ENCODE data around the gene GRM4.

- TF ChIP-seq KAT8 (IDR thresholded peaks at IDR 0.05; ENCODE audit: low read depth) (no peak), ZFP36 (IDR thresholded peaks at IDR 0.05; ENCODE audit: low read depth, low read length, partially characterized antibody) (no peak), E2F5 (CRISPR knock-in tag; IDR thresholded peaks at IDR 0.05) (no peak), PCBP2 (IDR thresholded peaks at IDR 0.05; ENCODE audit: low read depth, low read length, poor library complexity, severe bottlenecking) (no peak), CTCF (IDR thresholded peaks at IDR 0.05 in 2 of 3, conservative IDR thresholded peaks at IDR 0.05 in 1 of 3; ENCODE audit: insufficient read depth in 2 of 3, low read depth in 1 of 3, low read length in 3 of 3) (no peak), SMC3 (conservative IDR thresholded peaks at IDR 0.05; ENCODE audit: insufficient read depth, low read depth, low read length) (no peak), DLX4 (CRISPR knock-in tag; IDR thresholded peaks at IDR 0.05) (no peak), POLR2A (conservative IDR thresholded peaks at IDR 0.05) (no peak)
Observed at GRCh38 chr6:34084591-34085290, 61.1 kb downstream of the GRM4 start.
